Thoracic aorta (tissue), 2 donors: Measurements from ENCODE around the gene PCDHA7. TPM values are rescaled to one million over a fixed set of nuclear protein-coding genes. Genes with fewer than 3 reads are reported as not detected.

Experiments used
- ATAC-seq: fragments of 150-250 bp; one replicate; pipeline ENCODE4 v1.8.0; 2017; ENCODE audit warnings: low read depth; ENCODE audit not compliant: insufficient number of reproducible peaks, low FRiP score
- DNase-seq: peaks from one replicate; pipeline ENCODE4 v3.0.0-alpha.2; 2020; ENCODE audit warnings: low spot score
- H3K27ac ChIP-seq, 2 donors: fragments of 200-600 bp; sonication (generic); 1 replicate in 1 of 2; 2 replicates in 1 of 2; pipeline ENCODE4 v1.5.1; 2016; ENCODE audit warnings: mild to moderate bottlenecking in 2 of 2, moderate library complexity in 2 of 2
- H3K27me3 ChIP-seq: fragments of 200-600 bp; sonication (generic); replicated peaks from 2 replicates; pipeline ENCODE4 v1.6.0; 2016; ENCODE audit warnings: mild to moderate bottlenecking; ENCODE audit not compliant: insufficient read depth
- H3K36me3 ChIP-seq: fragments of 200-600 bp; sonication (generic); one replicate; pipeline ENCODE4 v1.5.1; 2016
- H3K4me1 ChIP-seq, 2 donors: fragments of 200-600 bp; sonication (generic); 1 replicate in 1 of 2; 2 replicates in 1 of 2; pipeline versions ENCODE4 v1.5.1 to v1.6.0; 2016; ENCODE audit warnings: low read depth in 2 of 2, mild to moderate bottlenecking in 1 of 2; ENCODE audit not compliant: control insufficient read depth in 1 of 2
- H3K4me3 ChIP-seq: fragments of 200-600 bp; sonication (generic); 2 replicates; pipeline ENCODE4 v1.5.1; 2016; ENCODE audit warnings: mild to moderate bottlenecking
- H3K9me3 ChIP-seq: fragments of 200-600 bp; sonication (generic); 2 replicates; pipeline ENCODE4 v1.5.1; 2016
- total RNA-seq, 2 donors: library from RNA; depleted of rRNA; stranded (reverse); fragments of >200 nt; gene quantifications; one replicate each; pipeline versions ENCODE4 v1.1.0 to v1.2.3, GENCODE V29; 2016
- TF ChIP-seq, protein P1 (sequence below): fragments of 200-600 bp; sonication (generic); IDR thresholded peaks from one replicate; pipeline ENCODE4 v1.5.1; 2019; ENCODE audit warnings: antibody characterized with exemption

Gene PCDHA7
- total RNA-seq, 2 donors from 2014 or later, result 0.42 to 0.54 TPM

DNA sequence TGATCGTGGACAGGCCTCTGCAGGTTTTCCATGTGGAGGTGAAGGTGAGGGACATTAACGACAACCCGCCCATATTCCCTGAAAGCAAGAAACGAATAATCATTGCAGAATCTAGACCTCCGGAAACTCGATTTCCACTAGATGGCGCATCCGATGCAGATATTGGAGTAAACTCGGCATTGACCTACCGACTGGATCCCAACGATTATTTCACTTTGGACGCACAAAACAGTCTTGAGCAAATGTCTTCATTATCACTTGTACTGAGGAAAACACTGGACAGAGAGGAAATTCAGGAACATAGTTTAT lies 48.5 kb downstream of the PCDHA7 start:
- TF ChIP-seq, protein P1, sequence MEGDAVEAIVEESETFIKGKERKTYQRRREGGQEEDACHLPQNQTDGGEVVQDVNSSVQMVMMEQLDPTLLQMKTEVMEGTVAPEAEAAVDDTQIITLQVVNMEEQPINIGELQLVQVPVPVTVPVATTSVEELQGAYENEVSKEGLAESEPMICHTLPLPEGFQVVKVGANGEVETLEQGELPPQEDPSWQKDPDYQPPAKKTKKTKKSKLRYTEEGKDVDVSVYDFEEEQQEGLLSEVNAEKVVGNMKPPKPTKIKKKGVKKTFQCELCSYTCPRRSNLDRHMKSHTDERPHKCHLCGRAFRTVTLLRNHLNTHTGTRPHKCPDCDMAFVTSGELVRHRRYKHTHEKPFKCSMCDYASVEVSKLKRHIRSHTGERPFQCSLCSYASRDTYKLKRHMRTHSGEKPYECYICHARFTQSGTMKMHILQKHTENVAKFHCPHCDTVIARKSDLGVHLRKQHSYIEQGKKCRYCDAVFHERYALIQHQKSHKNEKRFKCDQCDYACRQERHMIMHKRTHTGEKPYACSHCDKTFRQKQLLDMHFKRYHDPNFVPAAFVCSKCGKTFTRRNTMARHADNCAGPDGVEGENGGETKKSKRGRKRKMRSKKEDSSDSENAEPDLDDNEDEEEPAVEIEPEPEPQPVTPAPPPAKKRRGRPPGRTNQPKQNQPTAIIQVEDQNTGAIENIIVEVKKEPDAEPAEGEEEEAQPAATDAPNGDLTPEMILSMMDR, result no peak
- Histone ChIP-seq H3K4me3 (no peak overlapping the region), H3K9me3 (peaks cover 36% of the 10 kb centered on the region), H3K36me3 (no peaks in the 10 kb centered on the region), H3K4me1 (no peaks in the 10 kb centered on the region), H3K27me3 (no peaks in the 10 kb centered on the region), H3K27ac (no peak overlapping the region)
- DNase-seq (no peak), ATAC-seq (no peak)

- Histone ChIP-seq H3K27ac (no peak overlapping the region), H3K4me1 (no peaks in the 10 kb centered on the region), H3K27me3 (no peaks in the 10 kb centered on the region), H3K36me3 (no peaks in the 10 kb centered on the region), H3K4me3 (no peak overlapping the region), H3K9me3 (peaks cover 36% of the 10 kb centered on the region)
- TF ChIP-seq, protein P1, result no peak
- ATAC-seq (no peak), DNase-seq (no peak)
Measured at GRCh38 chr5:140883373-140883772, 49.3 kb downstream of the PCDHA7 start.

DNA sequence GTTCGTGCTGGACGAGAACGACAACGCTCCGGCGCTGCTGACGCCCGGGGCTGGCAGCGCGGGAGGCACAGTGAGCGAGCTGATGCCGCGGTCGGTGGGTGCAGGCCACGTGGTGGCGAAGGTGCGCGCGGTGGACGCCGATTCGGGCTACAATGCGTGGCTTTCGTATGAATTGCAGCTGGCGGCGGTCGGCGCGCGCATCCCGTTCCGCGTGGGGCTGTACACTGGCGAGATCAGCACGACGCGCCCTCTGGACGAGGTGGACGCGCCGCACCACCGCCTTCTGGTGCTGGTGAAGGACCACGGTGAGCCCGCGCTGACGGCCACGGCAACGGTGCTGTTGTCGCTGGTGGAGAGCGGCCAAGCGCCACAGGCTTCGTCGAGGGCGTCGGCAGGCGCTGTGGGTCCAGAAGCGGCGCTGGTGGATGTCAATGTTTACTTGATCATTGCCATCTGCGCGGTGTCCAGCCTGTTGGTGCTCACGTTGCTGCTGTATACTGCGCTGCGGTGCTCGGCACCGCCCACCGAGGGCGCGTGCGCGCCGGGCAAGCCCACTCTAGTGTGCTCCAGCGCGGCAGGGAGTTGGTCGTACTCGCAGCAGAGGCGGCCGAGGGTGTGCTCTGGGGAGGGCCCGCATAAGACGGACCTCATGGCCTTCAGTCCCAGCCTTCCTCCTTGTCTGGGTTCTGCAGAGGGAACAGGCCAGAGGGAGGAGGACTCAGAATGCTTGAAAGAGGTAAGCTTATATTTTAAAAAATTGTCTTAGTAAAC lies 50.0 kb downstream of the PCDHA7 start:
- TF ChIP-seq, protein P1, result no peak
- no peak for ATAC-seq
- H3K36me3 ChIP-seq, result no peaks in the 10 kb centered on the region
- no peak overlapping the region for H3K4me3 ChIP-seq
- H3K4me1 ChIP-seq, result no peaks in the 10 kb centered on the region
- DNase-seq, result no peak
- peaks cover 36% of the 10 kb centered on the region for H3K9me3 ChIP-seq
- H3K27ac ChIP-seq, result no peak overlapping the region
- H3K27me3 ChIP-seq, result no peaks in the 10 kb centered on the region

Other genes with a start within 250 kb of the PCDHA7 start
- 100 to 1,000 TPM in 1 of 2 donors, 10 to 100 TPM in 1; 96.6 to 235 TPM for gene CD14, start 201.1 kb upstream of the PCDHA7 start, total RNA-seq
- gene TMCO6, start 194.8 kb upstream of the PCDHA7 start, total RNA-seq, result 10 to 100 TPM; 11.4 to 13.5 TPM
- gene NDUFA2, start 186.6 kb upstream of the PCDHA7 start, total RNA-seq, result 10 to 100 TPM; 19.9 to 26.4 TPM
- gene IK, start 186.4 kb upstream of the PCDHA7 start, total RNA-seq, result 100 to 1,000 TPM in 1 of 2 donors, 10 to 100 TPM in 1; 95.3 to 108 TPM
- gene WDR55, start 169.4 kb upstream of the PCDHA7 start, total RNA-seq, result 10 to 100 TPM; 24.6 to 26.1 TPM
- gene DND1, start 160.7 kb upstream of the PCDHA7 start, total RNA-seq, result 1 to 10 TPM in 1 of 2 donors, under 1 TPM in 1; 0.54 to 1.8 TPM
- 10 to 100 TPM; 46.4 to 68.2 TPM for gene HARS1, start 142.9 kb upstream of the PCDHA7 start, total RNA-seq
- gene HARS2, start 142.8 kb upstream of the PCDHA7 start, total RNA-seq, result 10 to 100 TPM; 26.0 to 69.0 TPM
- gene ZMAT2, start 133.8 kb upstream of the PCDHA7 start, total RNA-seq, result 10 to 100 TPM; 32.0 to 50.4 TPM
- not detected for gene PCDHA1, start 48.1 kb upstream of the PCDHA7 start, total RNA-seq
- under 1 TPM in 1 of 2 donors, not detected in 1; 0.85 TPM for gene PCDHA2, start 39.4 kb upstream of the PCDHA7 start, total RNA-seq
- gene PCDHA3, start 33.2 kb upstream of the PCDHA7 start, total RNA-seq, result 1 to 10 TPM in 1 of 2 donors, under 1 TPM in 1; 0.68 to 2.0 TPM
- under 1 TPM; 0.78 to 0.81 TPM for gene PCDHA4, start 27.2 kb upstream of the PCDHA7 start, total RNA-seq
- under 1 TPM; 0.14 to 0.85 TPM for gene PCDHA5, start 12.7 kb upstream of the PCDHA7 start, total RNA-seq
- gene PCDHA6, start 6.3 kb upstream of the PCDHA7 start, total RNA-seq, result 1 to 10 TPM in 1 of 2 donors, under 1 TPM in 1; 0.14 to 5.2 TPM
- under 1 TPM in 1 of 2 donors, not detected in 1; 0.14 TPM for gene PCDHA8, start 6.9 kb downstream of the PCDHA7 start, total RNA-seq
- 1 to 10 TPM in 1 of 2 donors, under 1 TPM in 1; 0.35 to 1.1 TPM for gene PCDHA9, start 14.1 kb downstream of the PCDHA7 start, total RNA-seq
- under 1 TPM; 0.28 to 0.41 TPM for gene PCDHA10, start 21.6 kb downstream of the PCDHA7 start, total RNA-seq
- gene PCDHA11, start 34.7 kb downstream of the PCDHA7 start, total RNA-seq, result under 1 TPM; 0.14 to 0.21 TPM
- gene PCDHA12, start 41.0 kb downstream of the PCDHA7 start, total RNA-seq, result under 1 TPM; 0.21 to 0.68 TPM
- under 1 TPM; 0.54 to 0.56 TPM for gene PCDHA13, start 47.9 kb downstream of the PCDHA7 start, total RNA-seq
- gene PCDHAC1, start 92.0 kb downstream of the PCDHA7 start, total RNA-seq, result 1 to 10 TPM in 1 of 2 donors, under 1 TPM in 1; 0.71 to 1.2 TPM
- under 1 TPM in 1 of 2 donors, not detected in 1; 0.71 TPM for gene PCDHAC2, start 132.2 kb downstream of the PCDHA7 start, total RNA-seq
- gene PCDHB1, start 217.1 kb downstream of the PCDHA7 start, total RNA-seq, result not detected